GM19395 (cell line): ENCODE measurements around the gene TTF1.

Experiments
- ATAC-seq: cut with Tn5 transposase; IDR thresholded peaks from one replicate; pipeline ENCODE4 v1.9.1; 2021; ENCODE audit warnings: mild to moderate bottlenecking, moderate library complexity; ENCODE audit not compliant: unreplicated experiment

Gene TTF1

DNA sequence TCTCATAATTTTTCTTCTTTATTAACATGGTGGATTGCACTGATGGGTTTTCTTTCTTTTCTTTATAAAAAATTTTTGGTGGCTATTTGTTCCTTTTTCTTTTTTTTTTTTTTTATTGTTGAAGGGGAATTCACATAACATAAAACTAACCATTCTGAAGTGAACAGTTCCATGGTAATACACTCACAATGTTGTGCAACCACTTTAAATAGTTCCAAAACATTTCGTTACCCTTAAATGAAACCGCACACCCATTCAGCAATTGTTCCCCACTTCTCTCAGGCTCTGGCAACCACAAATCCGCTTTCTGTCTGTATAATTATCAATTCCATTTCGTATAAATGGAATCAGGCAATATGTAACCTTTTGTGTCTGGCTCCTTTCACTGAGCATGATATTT lies 40.2 kb downstream of the TTF1 start:
- ATAC-seq: no peak

DNA sequence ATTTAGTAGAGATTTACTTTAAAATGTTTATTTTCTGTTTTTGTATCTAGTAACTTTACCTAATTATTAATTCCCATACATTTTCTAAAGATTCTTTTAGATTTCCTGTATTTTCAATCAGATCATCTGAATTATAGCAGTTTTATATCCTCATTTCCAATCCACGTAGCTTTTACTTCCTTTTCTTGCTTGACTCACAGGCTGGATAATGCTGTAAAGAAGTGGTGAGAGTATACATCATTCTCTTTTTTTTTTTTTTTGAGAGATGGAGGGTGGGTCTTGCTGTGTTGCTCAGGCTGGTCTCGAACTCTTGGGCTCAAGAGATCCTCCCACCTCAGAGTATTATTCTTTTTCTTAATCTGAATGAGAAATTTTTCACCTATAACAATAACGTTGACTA lies 40.7 kb downstream of the TTF1 start:
- ATAC-seq: no peak

DNA sequence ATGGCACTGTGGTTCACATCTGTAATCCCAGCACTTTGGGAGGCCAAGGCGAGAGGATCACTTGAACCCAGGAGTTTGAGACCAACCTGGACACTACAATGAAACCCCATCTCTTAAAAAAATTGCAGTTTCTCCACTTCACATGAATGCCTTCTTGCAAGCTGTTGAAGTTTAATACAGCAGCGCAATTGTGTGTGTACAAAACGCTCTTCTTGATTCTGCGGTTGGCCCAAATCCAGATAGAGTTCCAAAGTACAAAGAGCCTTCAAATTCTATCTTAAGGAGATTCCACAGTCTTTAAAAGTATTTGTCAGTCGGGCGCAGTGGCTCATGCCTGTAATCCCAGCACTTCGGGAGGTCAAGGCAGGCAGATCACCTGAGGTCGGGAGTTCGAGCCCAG lies 42.6 kb downstream of the TTF1 start:
- no peak for ATAC-seq

DNA sequence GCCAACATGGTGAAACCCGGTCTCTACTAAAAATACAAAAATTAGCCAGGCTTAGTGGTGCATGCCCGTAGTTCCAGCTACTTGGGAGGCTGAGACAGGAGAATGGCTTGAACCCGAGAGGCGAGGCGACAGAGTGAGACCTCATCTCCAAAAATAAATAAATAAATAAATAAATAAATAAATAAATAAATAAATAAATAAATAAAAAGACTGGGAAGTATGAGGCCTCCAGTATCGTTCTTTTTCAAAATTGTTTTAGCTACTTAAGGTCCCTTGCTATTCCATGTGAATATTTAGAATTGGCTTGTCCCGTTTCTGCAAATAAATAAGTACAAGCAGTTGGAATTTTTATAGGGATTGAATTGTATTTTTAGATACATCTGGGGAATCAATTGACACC lies 48.9 kb downstream of the TTF1 start:
- no peak for ATAC-seq

DNA sequence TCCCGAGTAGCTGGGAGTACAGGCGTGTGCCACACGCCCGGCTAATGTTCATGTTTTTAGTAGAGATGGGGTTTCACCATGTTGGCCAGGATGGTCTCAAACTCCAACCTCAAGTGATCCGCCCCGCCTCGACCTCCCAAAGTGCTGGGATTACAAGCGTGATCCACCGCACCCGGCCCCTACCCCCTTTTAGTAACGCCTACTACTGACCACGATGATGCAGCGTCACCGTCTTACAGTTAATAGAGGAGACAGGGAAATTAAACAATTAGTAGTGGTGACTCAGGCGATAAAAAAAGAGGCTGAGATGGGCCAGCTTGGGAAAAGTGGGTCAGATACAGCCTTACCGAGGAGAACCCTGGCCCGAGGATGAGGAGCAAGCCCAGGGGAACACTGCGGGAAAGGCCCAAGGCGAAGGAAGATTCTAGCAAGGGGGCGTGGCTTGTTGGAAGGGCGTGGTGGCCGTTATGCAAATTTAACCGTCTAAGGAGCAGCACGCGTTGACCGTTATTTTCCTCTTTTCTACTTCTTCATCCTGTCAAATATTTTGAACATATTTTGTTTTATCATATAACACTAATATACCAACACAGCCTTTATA lies 50.2 kb downstream of the TTF1 start:
- no peak for ATAC-seq

DNA sequence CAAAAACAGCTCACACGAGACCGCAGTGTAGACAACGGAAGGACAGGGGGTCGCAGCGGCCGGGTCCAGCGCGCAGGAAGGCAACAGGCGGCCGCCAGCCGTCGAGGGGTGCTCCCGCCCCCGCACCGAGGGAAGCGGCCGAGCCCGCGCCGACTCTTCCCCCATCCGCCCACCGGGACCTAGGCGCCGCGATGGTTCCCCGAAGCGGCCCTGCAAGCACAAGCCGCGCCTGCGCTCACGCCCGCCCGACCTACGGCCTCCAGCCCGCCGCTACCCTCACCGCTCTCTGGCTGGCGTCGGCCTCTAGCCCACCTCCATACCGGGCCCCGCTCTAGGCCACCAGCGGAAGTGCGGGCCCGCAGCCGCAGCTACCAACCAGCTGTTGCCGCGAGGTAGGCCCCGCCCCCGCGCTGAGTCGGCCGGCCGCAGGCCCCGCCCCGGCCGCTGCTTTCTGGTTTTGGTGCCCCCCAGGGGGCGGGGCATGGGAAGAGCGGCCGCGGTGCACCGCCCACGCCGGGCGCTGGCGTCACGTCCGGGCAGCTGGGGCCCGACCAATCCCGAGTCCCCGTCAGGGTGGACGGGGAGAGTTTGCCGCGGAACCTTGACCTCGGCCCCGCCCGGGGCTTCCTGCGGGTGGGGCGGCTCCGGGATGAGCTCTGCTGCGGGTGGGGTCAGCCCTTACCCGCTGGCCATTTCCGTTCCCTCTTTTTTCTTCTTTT lies 51.8 kb downstream of the TTF1 start, which contains the start of gene SETX:
Gene SETX (minus strand): TSS at position 350 of the 719 bp plus-strand sequence. CDS start 5,558 bp downstream, outside the sequence.
- ATAC-seq: peak; percentile 79

DNA sequence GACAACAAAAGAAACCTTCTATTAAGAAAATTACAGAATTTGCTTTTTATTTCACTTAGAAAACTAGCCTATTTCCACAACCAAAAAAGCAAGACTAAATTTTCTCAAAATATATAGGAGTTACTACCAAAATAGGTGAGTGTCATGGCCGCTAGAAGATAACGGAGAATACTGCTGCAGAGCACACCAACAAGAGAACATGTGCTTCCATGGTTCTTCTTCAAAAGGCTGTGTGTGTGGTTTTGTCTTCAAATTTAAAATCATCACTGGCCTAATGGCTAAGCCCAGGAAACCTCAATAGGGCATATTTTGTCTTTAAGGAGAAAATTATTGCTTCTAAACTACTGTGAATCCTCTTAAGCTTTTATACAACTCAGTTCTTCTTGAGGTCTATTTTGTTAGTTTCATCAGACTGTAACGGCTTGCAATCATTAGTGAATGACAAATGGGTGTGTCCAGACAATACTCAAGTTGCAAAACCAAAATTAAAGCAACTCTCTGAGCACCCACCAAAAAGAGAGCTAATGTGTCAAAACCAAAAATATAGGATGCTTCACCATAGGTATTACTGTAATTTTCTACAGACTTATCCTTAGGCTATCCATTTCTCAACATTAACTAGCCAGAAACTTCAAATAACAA lies 55.1 kb downstream of the TTF1 start:
- no peak for ATAC-seq

DNA sequence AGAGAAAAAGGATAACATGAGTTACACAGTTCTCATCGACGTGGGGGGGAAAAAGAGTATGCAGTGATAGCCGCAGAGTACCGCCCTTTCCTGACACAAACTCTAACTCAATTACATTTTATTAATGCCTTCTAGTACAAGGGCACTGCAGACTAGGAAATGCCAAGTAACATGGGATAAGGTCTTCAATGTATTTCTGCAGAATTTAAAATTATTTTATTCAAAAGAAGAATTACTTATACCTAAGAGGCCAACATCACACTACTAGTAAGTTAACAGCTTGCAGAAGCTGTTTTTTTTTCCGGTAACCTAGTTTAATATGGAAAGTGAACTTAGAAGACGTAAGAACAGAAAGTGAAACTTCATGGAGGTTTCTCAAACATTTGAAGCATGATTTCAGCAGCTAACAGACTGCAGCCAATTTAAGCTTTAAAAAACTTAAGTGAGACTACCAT lies 55.8 kb downstream of the TTF1 start:
- no peak for ATAC-seq

DNA sequence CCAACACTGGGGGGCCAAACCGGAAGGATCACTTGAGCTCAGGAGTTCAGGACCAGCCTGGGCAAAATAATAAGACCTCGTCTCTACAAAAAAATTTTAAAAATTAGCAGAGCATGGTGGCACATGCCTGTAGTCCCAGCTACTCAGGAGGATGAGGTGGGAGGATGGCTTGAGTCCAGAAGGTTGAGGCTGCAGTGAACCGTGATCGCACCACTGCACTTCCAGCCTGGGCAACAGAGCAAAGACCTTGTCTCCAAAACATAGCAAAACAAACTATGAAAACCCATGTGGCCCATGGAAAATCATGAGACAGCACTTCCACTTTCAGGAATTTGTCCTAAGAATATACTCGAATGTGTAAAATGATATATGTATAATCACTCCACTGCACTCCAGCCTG lies 58.0 kb downstream of the TTF1 start:
- ATAC-seq: no peak

DNA sequence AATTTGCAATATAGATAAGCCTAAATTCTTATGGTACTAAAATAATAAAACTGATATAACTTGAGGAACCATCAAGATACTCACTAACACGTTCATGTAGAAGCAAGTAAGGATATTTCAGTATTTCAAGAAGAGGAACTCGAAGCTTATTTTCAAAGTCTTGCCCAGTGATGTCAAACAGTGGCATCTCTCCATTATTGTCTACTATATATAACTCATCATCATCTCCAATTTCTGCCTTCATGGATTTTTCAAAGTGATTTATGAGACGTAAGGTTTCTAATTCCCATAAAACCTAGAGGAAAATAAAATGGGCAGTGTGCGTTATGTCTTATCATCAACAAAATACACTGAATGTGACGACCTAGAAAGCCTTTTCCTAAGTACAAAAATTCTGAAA lies 60.5 kb downstream of the TTF1 start:
- no peak for ATAC-seq

DNA sequence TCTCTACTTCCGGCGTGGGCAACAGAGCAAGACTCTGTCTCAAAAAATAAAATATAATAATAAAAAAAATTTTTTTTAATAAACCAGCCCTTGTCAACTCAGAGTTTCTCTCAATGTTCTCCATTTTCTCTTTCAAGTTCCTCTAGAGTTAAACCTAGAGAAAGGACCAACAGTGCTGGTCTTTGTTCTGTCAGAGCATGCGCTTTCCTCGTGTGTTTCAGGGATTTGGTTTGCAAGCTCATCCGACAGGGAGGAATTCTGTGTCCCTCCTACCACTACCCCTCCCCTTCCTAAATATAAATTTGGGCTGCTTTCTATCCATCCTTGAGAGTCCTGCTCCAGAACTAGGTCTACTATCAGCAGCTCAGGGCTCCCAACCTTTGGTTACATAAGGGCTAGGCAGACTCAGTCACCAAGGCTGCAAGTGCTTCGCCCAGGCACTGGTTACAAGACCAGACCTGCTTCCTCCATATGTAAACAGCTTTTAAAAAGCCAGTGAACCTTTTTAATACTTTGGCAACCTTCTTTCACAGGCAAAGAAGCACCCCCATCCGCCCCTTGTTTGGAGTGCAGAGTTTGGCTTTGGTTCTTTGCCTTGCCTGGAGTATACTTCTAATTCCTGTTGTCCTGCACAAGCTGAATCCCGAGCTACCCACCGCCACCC lies 65.3 kb downstream of the TTF1 start:
- ATAC-seq: no peak

DNA sequence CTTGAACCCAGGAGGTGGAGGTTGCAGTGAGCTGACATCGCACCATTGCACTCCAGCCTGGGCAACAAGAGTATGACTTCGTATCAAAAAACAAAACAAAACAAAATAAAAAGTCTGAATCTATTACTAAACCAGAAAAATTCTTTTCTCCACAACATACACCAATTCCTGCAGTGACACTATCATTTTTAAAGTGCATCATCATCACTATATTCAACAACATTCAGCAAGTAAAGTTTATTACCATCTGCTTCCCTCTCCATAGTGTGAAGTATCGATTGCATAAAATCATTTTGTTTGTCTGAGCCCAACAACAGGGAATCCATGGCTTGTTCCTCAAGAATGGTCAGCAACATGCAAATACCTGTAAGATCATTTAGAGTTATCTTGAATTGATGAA lies 72.3 kb downstream of the TTF1 start:
- ATAC-seq: no peak

DNA sequence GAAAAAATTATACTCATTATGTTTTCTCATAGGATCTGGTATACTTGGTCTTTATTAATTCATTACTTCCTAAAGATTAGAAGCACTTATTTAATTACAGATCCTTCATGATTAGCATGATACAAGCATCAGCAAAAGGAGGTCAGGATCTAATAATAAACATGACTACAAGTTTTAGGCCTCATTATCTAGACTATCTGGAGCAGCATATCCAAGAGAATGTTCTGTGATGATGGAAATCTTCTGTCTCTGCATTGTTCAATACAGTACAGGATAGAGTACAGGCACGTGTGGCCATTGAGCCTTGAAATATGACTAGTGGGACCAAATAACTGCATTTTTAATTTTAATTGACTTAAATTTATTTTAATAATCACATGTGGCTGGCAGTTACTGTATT lies 73.1 kb downstream of the TTF1 start:
- no peak for ATAC-seq

DNA sequence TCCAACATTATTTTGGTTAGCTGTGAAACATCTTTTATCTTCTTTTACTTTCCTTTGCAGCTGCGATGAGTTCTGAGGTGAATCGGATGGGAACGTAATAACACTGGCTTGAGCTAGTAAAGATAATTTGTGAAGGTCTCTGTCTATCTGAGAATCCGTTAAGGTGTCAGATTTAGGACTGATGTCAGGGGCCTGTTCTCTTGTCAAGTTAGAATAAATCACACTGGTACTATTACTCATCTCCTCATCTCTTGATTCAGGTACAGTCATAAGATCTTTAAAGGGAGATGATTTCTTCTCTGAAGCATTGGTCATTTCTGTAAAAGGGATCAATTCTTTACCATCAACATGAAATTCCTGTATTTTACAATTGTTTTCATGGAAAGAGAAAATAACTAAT lies 78.1 kb downstream of the TTF1 start:
- ATAC-seq: no peak

DNA sequence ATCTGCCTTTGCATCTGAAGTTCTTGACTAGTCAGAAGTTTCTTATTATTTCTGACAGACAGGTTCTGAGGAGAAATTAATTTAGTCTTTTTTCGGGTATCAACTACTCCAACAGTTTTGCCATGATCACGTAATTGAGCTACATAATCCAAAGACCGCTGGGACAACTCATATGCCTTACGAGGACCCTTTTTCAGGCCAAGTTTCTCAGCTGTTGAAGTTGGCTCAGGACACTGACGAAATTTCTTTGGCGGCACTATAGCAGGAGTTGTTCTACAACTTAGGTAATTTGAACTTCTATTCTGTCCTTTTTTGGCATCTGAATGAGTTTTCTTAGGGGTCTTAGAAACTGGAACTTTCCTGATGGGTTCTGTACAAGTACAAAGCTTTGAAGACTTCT lies 79.1 kb downstream of the TTF1 start:
- ATAC-seq: no peak
